Activated CD4-positive, CD25-positive, alpha-beta regulatory T cell treated with anti-CD3 and anti-CD28 coated beads, Interleukin-2, amount 50 U/mL, for 16 hours (primary cell): ENCODE results near the gene RHOT1.
"Not testable (repeated sequence)": the region's sequence is repeated elsewhere in the genome, so short reads cannot be mapped to it uniquely, and the experiment has no call there.

Experiments
- DNase-seq: peaks from one replicate; pipeline ENCODE4 v3.0.0-alpha.2; 2020; ENCODE audit warnings: low read depth, low spot score

RHOT1 gene

GRCh38 chr17:32159586-32160438, 17.5 kb downstream of the RHOT1 start:
- DNase-seq: no peak

GRCh38 chr17:32160526-32160925, 18.2 kb downstream of the RHOT1 start:
- DNase-seq: no peak

DNA sequence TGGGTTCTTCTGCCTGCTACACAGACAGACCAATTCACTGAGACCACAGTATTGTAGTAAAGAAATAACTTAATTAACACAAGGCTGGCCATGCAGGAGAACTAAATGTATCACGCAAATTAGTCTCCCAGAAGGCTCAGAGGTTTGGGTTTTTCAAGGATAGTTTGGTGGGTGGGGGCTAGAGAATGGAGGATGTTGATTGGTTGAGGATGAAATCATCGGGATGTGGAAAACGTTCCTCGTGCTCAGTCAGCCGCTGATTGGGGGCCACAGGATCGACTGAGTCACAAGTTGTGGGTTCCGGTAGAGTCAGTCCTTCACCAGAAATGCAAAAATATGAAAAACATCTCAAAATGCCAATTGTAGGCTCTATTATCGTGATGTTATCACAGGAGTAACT, 18.7 kb downstream of the RHOT1 start:
- no peak for DNase-seq

DNA sequence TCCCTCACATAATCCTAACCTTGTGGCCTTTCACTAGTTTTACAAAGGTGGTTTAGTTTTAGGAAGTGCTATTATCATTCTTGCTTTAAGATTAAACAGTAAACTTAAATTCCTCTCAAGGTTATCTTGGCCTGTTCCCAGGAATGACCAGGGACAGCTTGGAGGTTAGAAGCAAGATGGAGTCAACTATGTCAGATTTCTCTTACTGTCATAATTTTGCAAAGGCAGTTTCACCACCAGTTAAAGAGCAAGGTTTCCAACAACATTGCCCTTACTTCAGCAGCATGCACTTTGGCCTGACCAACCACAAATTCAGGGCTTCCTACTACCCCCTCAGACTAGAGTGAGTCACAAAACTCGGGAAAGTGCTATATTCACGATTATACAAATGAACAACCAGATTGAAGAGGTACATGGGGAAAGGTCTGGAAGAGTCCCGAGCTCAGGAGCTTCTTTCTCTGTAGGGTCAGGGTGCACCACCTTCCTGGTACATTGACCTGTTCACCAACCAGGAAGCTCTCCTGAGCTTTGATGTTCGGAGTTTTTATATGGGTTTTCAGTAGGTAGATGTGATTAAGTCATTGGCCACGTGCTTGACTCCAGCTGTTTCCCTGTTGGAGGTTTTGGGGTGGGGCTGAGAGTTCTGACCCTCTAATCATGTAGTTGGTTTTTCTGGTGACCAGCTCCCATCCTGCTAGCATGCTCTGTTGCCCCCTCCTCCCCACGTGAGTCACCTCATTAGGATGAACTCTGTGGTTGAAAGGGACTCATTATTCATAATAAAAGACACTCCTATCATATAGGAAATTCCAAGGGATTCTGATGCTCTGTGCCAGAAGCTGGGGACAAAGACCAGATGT, 19.4 kb downstream of the RHOT1 start:
- no peak for DNase-seq

DNA sequence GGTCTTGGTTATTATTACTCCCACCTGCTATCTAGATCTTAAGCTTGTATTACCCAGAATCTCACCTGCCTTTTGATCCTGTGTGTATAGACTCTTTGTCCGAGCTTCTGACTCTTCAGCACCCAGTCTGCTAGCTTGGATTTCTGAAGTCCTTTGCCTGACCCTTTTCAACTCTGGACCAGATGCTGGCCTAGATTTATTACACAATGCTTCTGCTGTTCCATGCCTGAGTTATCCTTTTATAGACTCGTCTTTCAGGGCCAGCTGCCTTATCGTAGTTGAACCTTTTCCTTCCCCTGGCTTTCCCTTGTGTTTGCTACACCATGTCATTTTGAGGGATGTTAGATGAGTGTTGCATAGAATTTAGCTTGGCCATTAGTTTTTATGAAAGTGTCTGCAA, 32.6 kb downstream of the RHOT1 start:
- DNase-seq: no peak

DNA sequence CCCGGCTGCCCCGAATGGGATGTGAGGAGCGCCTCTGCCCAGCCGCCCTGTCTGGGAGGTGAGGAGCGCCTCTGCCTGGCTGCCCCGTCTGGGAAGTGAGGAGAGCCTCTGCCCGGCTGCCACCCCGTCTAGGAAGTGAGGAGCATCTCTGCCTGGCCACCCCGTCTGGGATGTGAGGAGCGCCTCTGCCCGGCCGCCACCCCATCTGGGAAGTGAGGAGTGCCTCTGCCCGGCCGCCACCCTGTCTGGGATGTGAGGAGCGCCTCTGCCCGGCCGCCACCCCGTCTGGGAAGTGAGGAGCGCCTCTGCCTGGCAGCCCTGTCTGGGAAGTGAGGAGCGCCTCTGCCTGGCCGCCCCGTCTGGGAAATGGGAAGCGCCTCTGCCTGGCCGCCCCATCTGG, 36.4 kb downstream of the RHOT1 start:
- not testable (repeated sequence) for DNase-seq

DNA sequence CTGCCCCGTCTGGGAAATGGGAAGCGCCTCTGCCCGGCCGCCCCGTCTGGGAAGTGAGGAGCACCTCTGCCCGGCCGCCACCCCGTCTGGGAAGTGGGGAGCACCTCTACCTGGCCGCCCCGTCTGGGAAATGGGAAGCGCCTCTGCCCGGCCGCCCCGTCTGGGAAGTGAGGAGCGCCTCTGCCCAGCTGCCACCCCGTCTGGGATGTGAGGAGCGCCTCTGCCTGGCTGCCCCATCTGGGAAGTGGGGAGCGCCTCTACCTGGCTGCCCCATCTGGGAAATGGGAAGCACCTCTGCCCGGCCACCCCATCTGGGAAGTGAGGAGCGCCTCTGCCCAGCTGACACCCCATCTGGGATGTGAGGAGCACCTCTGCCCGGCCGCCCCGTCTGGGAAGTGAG, 36.8 kb downstream of the RHOT1 start:
- DNase-seq: not testable (repeated sequence)

DNA sequence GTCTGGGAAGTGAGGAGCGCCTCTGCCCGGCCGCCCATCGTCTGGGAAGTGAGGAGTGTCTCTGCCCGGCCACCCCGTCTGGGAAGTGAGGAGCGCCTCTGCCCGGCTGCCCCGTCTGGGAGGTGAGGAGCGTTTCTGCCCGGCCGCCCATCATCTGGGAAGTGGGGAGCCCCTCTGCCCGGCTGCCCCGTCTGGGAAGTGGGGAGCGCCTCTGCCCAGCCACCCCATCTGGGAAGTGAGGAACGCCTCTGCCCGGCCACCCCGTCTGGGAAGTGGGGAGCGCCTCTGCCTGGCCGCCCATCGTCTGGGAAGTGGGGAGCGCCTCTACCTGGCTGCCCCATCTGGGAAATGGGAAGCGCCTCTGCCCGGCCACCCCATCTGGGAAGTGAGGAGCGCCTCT, 37.2 kb downstream of the RHOT1 start:
- DNase-seq: not testable (repeated sequence)

DNA sequence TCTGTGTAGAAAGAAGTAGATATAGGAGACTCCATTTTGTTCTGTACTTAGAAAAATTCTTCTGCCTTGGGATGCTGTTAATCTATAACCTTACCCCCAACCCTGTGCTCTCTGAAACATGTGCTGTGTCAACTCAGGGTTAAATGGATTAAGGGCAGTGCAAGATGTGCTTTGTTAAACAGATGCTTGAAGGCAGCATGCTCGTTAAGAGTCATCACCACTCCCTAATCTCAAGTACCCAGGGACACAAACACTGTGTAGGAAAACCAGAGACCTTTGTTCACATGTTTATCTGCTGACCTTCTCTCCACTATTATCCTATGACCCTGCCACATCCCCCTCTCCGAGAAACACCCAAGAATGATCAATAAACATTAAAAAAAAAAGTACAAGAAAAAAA, 38.0 kb downstream of the RHOT1 start:
- not testable (repeated sequence) for DNase-seq

DNA sequence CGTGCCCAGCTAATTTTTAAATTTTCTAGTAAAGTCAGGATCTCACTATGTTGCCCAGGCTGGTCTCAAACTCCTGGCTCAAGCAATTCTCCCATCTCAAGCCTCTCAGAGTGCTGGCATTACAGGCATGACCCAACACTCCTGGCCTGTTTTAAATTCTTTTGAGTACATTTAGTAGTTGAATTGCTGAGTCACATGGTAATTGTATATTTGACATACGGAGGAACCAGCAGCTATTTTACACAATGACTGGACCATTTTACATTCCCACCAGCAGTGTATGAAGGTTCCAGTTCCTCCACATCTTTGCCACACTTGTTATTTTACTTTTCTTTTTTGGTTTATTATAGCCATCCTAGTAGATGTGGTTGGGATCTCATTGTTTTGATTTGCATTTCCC, 43.6 kb downstream of the RHOT1 start:
- DNase-seq: no peak

DNA sequence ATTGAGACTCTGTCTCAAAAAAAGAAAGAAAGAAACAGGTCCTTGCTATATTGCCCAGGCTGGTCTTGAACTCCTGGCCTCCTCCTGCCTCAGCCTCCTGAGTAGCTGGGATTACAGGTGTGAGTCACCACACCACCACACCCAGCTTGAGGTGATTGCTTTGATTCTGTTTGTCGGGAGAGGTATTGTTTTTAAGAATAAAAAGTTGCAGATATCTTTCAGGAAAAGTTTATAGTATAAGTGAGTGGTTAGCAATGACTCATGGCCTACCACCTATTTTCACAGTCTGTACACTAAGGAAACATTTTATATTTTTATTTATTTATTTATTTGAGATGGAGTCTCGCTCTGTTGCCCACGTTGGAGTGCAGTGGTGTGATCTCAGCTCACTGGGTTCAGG, 45.0 kb downstream of the RHOT1 start:
- DNase-seq: no peak

DNA sequence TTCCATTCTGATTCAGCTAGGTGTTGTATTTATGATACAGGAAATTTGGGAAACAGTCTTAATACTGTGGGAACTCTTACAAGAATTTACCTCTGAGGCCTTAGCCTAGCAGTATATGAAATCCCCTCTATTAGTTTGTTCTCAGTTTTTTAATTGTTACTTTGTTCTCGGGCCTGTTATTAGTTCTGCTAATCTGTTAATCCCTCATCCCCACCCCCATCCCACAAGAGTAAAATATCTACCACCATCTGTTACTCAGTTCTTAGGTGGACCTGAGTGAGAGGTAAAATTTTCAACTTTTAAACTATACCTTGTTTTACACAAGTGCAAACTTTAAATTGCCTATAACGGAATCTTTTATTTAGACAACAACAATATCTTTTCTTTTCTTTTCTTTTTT, 47.0 kb downstream of the RHOT1 start:
- DNase-seq: no peak

DNA sequence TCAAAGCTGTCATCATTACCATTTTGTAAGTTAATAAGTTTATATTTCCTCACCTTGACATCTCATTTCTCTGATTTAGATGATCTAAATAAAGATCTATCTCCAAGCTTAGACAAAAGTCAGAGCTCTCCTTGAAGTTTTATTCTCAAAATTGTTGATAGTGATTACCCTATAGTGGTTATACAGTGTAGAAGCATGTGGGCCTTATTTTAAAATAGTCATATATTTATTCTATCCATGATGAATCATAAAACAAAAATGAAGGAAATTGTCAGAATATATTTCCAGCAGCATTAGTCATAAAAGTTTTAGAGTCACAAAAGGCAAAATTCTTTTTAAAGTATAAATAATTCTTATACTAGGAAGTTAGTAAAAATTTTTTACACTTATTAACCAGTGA, 49.0 kb downstream of the RHOT1 start:
- no peak for DNase-seq

DNA sequence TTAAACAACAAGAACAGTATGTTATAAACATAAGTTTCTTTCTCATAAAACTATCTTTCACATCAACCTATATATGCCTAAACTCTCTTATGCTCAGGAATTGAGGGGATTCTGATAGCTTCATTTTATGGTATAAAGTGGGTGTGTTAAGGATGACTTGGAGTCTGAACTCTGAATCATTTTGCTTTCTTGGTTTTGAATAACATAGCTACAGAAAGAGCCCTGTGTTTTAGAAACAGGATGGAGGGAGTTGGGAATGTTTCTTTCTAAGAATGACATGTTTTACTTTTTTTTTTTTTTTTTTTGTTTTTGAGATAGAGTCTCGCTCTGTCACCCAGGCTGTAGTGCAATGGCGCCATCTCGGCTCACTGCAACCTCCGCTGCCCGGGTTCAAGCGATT, 50.1 kb downstream of the RHOT1 start:
- DNase-seq: no peak

DNA sequence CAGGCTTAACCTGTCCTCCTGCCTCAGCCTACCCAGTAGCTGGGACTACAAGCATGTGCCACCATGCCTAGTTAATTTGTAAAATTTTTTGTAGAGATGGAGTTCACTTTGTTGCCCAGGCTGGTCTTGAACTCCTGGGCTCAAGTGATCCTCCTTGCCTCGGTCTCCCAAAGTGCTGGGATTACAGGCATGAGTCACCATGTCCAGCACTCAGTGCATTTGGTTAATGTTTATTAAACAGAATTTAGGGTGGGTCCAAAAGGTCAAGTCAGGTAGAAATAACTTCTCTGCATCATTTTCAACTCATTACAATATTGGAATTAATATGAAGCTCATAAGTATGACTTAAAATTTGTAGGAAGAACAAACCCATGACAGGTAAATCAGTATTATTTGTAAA, 55.7 kb downstream of the RHOT1 start:
- no peak for DNase-seq

DNA sequence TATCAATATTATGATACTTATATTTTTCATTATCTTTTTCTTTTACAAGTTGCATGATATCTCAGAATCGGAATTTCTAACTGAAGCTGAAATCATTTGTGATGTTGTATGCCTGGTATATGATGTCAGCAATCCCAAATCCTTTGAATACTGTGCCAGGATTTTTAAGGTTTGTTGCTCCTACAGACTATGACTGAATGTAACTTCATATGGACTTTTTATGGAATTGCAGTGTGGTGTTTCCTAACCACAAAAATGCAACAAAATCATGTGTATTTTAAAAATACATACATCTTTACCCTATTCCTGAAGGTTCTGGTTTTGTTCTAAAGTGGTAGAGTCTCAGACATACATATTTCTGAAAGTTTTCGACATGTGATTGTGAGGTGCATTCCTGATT, 64.6 kb downstream of the RHOT1 start:
- no peak for DNase-seq

- DNase-seq: no peak
These were observed 66.1 kb downstream of the RHOT1 start for GRCh38 chr17:32208436-32208835.

DNA sequence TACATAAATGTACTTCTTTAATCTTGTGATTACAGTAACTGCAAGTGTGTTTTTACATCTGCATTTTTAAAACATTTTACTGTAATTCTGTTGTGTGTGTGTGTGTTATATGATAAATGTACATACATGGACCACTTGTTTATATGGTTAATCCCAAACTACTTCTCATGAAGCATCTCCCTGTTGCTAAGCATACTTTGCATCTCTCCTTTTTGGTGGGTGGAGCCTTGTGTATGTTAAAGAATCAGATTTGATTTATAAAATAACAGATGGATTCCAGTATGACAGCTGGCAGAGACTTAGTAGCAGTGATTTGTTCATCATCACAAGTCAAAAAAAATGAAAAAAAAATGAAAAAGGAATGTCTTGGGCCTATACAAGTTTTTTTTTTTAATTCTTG, 67.3 kb downstream of the RHOT1 start:
- DNase-seq: no peak

- no peak for DNase-seq
These were observed 69.4 kb downstream of the RHOT1 start for GRCh38 chr17:32211671-32212070.

DNA sequence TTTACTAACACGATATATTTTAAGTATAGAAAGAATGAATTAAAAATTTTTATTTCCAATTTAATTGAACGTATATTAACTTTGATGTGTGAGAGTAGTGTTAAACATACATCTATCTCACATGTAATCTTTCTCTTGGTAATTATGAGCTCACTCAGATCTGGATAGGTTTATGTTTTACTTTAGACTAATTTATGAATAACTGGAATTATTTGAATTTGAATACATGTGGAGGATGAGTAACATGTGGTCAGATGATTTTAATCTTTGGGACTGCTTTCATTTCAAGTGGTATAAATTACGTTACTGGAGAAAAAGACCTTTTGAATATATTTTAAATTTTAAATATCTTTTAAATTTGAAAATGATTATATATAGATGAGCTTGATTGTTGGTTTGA, 73.4 kb downstream of the RHOT1 start:
- DNase-seq: no peak

- DNase-seq: no peak
These were observed 80.3 kb downstream of the RHOT1 start for GRCh38 chr17:32222621-32223020.

GRCh38 chr17:32223703-32224102, 81.4 kb downstream of the RHOT1 start:
- no peak for DNase-seq

DNA sequence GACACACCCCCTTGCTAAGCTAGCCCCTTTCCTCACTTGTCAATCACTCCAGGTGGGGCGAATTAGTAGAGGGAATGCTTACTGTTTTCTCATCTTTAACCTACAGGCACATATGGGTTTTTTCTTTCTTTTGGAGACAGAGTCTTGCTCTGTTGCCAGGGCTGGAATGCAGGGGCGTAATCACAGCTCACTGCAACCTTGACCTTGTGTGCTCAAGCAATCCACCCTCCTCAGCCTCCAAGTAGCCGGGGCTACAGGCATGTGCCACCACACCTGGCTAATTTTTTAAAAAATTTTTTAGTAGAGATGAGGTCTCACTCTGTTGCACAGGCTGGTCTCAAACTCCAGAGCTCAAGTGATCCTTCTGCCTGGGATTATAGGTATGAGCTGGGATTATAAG, 84.6 kb downstream of the RHOT1 start:
- DNase-seq: no peak
